GM04503 (cell line): ENCODE measurements around the gene WNK2.

Experiments used
- DNase-seq: peaks from one replicate; pipeline ENCODE4 v3.0.0-alpha.2; 2012; ENCODE audit warnings: low read depth

Gene WNK2

GRCh38 chr9:93255494-93255867 lies 71.5 kb downstream of the WNK2 start:
- no peak for DNase-seq

DNA sequence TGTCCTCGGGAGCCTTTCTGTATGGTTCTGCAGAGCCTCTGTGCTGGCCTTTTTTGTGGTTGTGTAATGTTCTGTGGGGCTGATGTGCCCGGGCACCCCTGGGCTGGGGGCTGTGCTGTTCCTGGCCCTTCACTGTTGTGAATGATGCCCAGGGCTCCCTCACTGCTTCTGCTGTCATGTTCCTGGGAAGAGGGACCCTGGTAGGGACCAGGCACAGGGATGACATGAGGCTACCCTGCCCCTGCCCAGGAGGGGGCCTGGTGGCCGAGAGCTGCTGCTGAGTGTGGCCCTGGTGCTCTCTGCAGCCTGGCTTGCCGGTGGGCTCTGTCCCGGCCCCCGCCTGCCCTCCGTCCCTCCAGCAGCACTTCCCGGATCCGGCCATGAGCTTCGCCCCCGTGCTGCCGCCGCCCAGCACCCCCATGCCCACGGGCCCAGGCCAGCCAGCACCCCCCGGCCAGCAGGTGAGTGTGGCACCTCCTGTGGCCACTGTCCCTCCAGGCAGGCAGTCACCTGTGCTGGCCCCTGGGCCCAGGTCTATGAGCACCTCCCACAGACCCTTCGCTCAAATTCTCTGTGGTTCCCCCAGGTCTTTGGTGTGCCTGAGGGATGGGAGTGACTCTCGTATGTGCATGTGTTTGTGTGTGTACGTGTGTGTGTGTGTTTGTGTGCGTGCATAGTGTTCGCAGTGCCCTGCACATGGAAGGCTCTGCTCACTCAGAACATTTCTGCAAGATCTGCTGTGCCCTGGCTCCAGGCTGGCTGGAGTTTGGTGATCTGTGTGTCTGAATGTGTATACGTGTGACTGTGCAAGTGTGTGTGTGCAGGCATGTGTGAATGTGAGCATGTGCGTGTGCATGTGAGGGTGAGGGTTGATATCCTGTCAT lies 72.3 kb downstream of the WNK2 start:
- no peak for DNase-seq

GRCh38 chr9:93256878-93257807 lies 73.2 kb downstream of the WNK2 start:
- DNase-seq: no peak

DNA sequence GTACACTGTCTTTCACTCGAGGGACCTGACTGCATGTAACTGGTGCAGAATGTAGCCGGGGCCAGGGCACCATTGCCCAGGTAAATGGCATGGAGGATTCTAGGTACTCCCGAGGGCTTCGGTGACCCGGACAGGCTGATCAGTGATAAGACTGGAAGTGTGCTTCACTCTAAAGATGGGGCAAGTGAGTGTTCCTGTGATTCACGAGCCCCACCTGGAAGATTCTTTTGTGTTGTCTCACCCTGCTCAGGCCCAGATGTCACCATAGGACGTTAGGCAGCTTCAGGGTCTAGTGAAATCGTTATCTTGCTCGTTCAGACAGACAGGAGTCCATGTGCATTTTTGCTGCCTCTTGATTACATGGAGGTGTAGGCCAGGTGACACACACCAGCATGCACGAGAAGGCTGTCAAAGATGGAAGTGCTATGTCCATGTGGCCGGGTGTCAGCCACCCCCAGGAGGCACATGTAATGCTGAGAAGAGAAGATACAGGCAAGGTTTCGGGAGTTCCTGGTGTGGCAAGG lies 73.9 kb downstream of the WNK2 start:
- DNase-seq: no peak

DNA sequence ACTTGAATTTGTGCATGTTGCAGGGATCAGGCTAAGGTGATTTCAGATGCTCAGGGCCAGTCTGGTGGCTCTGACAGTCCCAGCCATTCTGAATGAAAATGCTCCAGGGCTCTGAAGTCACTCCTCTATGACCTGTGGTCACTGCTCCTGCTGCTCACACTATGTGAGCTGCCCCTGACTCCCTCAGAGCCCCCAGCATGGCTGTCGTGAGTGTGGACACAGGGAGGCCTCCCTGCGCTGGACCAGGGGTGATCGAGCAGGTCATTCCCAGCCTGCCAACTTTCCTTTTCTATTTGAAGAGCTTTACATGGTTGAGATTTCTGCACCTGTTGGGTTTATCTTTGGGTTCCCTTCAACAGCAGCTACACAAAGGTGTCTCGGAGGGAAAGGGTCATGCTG lies 74.5 kb downstream of the WNK2 start:
- no peak for DNase-seq

- no peak for DNase-seq
Observed at GRCh38 chr9:93258818-93259489, 75.0 kb downstream of the WNK2 start.

DNA sequence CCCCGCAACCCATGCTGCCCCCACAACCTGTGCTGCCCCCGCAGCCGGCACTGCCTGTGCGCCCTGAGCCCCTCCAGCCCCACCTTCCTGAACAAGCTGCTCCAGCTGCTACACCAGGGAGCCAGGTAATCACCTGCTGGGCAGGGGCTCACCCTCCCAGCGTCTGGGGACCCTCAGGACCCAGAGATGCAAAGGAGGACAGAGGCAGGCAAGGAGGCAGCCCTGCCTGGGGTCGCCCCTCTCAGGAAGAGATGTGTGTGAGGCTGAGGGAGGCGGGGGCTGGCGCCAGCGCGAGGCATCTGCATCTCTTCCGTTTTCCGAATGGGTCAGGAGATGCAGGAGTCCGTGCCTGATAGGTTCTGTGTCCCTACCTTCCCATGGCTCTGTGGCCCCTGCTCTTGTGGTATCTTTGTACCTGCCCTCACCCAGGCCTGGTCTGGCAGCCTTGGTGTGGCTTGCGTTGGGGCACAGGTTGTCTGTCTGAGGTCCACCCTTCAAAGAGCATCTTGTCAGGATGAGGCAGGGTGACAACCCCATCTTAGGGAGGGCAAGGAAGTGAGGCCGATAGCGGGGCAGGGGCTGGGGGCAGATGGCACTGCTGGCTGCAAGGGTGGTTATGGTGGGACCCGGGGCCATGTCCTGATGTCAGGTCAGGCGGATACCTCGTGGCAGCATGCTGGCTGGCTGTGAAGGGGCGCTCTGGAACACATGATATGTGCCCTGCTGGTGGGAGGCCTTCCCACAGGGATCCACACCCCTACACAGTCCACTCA lies 75.7 kb downstream of the WNK2 start:
- DNase-seq: no peak

DNA sequence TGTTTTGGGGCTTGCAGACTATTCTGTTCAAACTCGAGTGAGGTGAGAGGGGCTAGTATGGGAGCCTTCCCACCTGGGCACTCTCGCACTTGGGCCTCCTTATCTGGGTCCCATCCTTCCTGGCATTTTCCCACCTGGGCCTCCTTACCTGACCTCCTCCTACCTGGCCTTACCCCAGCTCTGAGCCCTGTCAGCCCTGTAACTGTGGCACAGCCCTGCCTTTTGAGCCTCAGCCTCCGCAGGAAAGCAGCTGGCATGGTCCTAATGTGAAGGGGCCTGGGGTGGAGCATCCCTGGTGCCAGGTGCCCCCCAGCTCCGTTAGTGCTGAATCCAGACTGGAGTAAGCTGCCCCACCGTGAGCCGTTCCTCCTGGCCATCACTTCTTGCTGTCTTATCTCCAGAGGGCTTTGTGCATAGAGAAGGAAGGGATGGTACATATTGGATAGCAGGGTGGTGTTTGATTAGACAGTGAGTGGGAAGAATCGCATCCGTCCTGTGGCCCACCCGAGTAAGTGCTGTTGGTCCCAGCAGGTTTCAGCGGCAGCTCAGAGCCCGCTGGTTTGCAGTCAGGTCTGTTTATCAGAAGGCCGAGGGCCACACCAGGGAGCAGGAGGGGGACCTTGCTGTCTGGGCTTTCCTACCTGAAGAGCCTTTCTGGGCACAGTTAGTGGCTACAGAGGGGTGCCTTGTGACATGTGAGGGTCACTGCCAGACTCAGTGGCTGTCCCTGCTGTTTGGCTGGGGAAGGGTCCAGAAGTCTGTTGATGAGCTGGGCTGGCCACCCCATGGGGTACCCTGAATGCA lies 76.5 kb downstream of the WNK2 start:
- no peak for DNase-seq

DNA sequence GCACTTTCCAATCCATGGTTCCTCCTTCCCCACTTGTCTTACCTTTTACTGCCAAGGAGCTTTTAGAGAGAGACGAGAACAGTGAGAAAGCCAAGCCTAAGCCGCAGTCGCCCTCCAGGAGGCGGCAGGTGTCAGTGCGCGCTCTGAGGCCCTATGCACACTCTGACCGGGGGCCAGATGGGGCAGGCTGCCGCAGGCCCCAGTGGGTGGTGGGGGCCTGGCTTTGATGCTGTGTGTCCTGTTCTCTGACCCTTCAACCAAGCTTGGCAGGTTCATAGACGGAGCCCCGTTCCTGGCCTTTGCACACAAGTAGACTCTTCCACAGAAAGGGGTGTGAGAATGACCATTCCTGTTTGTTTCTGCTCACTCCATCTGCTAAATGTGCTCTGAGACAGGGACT lies 77.3 kb downstream of the WNK2 start:
- no peak for DNase-seq

- DNase-seq: no peak
Observed at GRCh38 chr9:93261735-93262523, 78.0 kb downstream of the WNK2 start.

GRCh38 chr9:93262537-93263310 lies 78.8 kb downstream of the WNK2 start:
- no peak for DNase-seq

- DNase-seq: no peak
Observed at GRCh38 chr9:93263334-93264229, 79.6 kb downstream of the WNK2 start.

DNA sequence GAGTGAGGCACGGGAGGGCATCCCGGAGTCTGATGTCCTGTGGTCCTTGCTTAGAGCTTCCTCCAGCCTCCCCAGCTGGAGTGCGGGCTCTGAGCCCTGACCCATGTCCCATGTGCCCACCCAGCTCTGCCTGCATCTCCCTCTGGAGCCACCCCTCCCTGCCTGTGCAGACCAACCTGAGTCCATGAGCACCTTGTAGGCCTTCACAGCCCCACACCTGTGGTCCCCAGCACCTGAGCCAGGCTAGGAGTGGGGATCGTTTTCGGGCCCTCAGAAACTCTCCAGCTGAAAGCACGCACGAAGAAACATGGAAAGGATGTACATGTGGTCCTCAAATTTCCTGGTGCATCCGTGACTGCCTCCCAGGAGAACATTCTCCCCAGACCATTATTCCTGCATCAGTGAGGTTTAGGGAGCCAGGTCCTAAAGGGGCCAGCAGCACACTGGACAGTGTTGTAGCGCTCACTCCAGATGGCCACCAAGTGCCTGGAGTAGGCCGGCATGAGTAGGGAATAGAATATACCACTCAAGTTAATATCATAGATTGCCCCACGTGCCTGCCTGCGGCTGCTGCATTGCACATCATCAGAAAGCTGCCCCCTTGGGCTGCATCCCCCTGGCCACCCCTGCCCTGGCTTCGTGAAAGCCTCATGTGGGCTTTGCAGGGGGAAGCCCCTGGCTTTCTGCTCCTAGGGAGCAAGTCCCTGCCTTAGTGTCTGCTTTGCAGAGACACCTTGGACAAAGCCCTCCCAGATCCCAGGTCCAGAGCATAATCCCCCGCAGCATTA lies 80.6 kb downstream of the WNK2 start:
- no peak for DNase-seq

- no peak for DNase-seq
Observed at GRCh38 chr9:93265301-93265971, 81.5 kb downstream of the WNK2 start.

- no peak for DNase-seq
Observed at GRCh38 chr9:93265972-93266371, 82.0 kb downstream of the WNK2 start.

- no peak for DNase-seq
Observed at GRCh38 chr9:93266521-93267001, 82.6 kb downstream of the WNK2 start.
